Karpas-422 (cell line): Measurements from ENCODE around the gene OR6K2. TPM values are rescaled to one million over a fixed set of nuclear protein-coding genes. Genes with fewer than 3 reads are reported as not detected.

ENCODE experiments used
- total RNA-seq: library from RNA; depleted of rRNA; stranded (reverse); fragments of >200 nt; shearing (Covaris generic); gene quantifications from 2 replicates; pipeline ENCODE4 v1.2.3, GENCODE V29; 2014; ENCODE audit warnings: low replicate concordance; rRNA removed

OR6K2 gene
- total RNA-seq, 1 experiment from 2014 or later: not detected

Other genes starting within 250 kb of the OR6K2 start
- gene OR10K1, start 238.8 kb downstream of the OR6K2 start, total RNA-seq: not detected in 2 replicates
- gene OR10R2, start 228.4 kb downstream of the OR6K2 start, total RNA-seq: not detected in 2 replicates
- gene OR6Y1, start 146.2 kb downstream of the OR6K2 start, total RNA-seq: not detected in 2 replicates
- gene OR6P1, start 130.1 kb downstream of the OR6K2 start, total RNA-seq: not detected in 2 replicates
- gene OR10X1, start 120.8 kb downstream of the OR6K2 start, total RNA-seq: not detected in 2 replicates
- not detected in 2 replicates for gene OR10Z1, start 95.4 kb downstream of the OR6K2 start, total RNA-seq
- gene SPTA1, start 13.9 kb downstream of the OR6K2 start, total RNA-seq: not detected in 2 replicates
- gene OR6K3, start 20.1 kb upstream of the OR6K2 start, total RNA-seq: not detected in 2 replicates
- not detected in 2 replicates for gene OR6K6, start 54.1 kb upstream of the OR6K2 start, total RNA-seq
- gene OR6N1, start 71.5 kb upstream of the OR6K2 start, total RNA-seq: not detected in 2 replicates
- not detected in 2 replicates for gene OR6N2, start 80.6 kb upstream of the OR6K2 start, total RNA-seq
- not detected in 2 replicates for gene MNDA, start 130.7 kb upstream of the OR6K2 start, total RNA-seq
- gene PYHIN1, start 230.9 kb upstream of the OR6K2 start, total RNA-seq: not detected in 2 replicates